H9 (cell line): Measurements from ENCODE around the gene MAP3K2. TPM values are rescaled to one million over a fixed set of nuclear protein-coding genes. Genes with fewer than 3 reads are reported as not detected.

Source experiments
- DNase-seq: peaks from one replicate; pipeline ENCODE4 v3.0.0-alpha.2; 2017
- H2AFZ ChIP-seq: one replicate; pipeline ENCODE4 v1.6.1; 2013; ENCODE audit warnings: mild to moderate bottlenecking, low read length, control low read depth, moderate library complexity
- H2AK5ac ChIP-seq: 2 replicates; pipeline ENCODE4 v1.6.1; 2013; ENCODE audit warnings: low read length, control low read depth, mixed read lengths; ENCODE audit not compliant: insufficient read length
- H2BK120ac ChIP-seq: one replicate; pipeline ENCODE4 v1.6.1; 2013; ENCODE audit warnings: low read depth, mild to moderate bottlenecking, low read length, control low read depth, inconsistent platforms; ENCODE audit not compliant: poor library complexity, severe bottlenecking
- H2BK12ac ChIP-seq: 2 replicates; pipeline ENCODE4 v1.6.1; 2013; ENCODE audit warnings: low read length, control low read depth, mixed read lengths, low read depth; ENCODE audit not compliant: insufficient read length
- H2BK15ac ChIP-seq: 2 replicates; pipeline ENCODE4 v1.6.1; 2013; ENCODE audit warnings: low read depth, low read length, control low read depth
- H2BK20ac ChIP-seq: one replicate; pipeline ENCODE4 v1.6.1; 2013; ENCODE audit warnings: low read depth, mild to moderate bottlenecking, low read length, control low read depth, inconsistent platforms; ENCODE audit not compliant: poor library complexity, severe bottlenecking
- H2BK5ac ChIP-seq: 2 replicates; pipeline ENCODE4 v1.6.1; 2013; ENCODE audit warnings: low read length, control low read depth, mixed read lengths; ENCODE audit not compliant: insufficient read length
- H3K14ac ChIP-seq: 2 replicates; pipeline ENCODE4 v1.6.1; 2013; ENCODE audit warnings: low read length, control low read depth; ENCODE audit not compliant: insufficient read depth
- H3K18ac ChIP-seq: 2 replicates; pipeline ENCODE4 v1.6.1; 2013; ENCODE audit warnings: low read depth, mild to moderate bottlenecking, mixed read lengths, low read length, control low read depth; ENCODE audit not compliant: insufficient read length
- H3K23ac ChIP-seq: 2 replicates; pipeline ENCODE4 v1.6.1; 2013; ENCODE audit warnings: low read length, control low read depth, mixed read lengths, low read depth; ENCODE audit not compliant: insufficient read length
- H3K23me2 ChIP-seq: 2 replicates; pipeline ENCODE4 v1.6.1; 2013; ENCODE audit warnings: low read depth, mild to moderate bottlenecking, mixed read lengths, low read length, control low read depth; ENCODE audit not compliant: insufficient read length, poor library complexity, severe bottlenecking
- H3K27ac ChIP-seq: 2 replicates; pipeline ENCODE4 v1.5.1; 2013; ENCODE audit warnings: low read length, control low read depth, mixed read lengths, low read depth; ENCODE audit not compliant: insufficient read length
- H3K27me3 ChIP-seq: 2 replicates; pipeline ENCODE4 v1.6.1; 2013; ENCODE audit warnings: low read length, control low read depth, inconsistent platforms; ENCODE audit not compliant: insufficient read depth
- H3K4ac ChIP-seq: 2 replicates; pipeline ENCODE4 v1.6.1; 2013; ENCODE audit warnings: low read depth, mild to moderate bottlenecking, control low read depth, inconsistent platforms, low read length, moderate library complexity
- H3K4me1 ChIP-seq: 2 replicates; pipeline ENCODE4 v1.6.1; 2013; ENCODE audit warnings: low read length, control low read depth, inconsistent platforms; ENCODE audit not compliant: insufficient read depth
- H3K4me2 ChIP-seq: 2 replicates; pipeline ENCODE4 v1.6.1; 2013; ENCODE audit warnings: low read length, control low read depth, mixed read lengths; ENCODE audit not compliant: insufficient read length, insufficient read depth
- H3K56ac ChIP-seq: 2 replicates; pipeline ENCODE4 v1.6.1; 2013; ENCODE audit warnings: low read depth, mild to moderate bottlenecking, mixed read lengths, low read length, control low read depth; ENCODE audit not compliant: insufficient read length
- H3K79me1 ChIP-seq: 2 replicates; pipeline ENCODE4 v1.6.1; 2013; ENCODE audit warnings: low read depth, mild to moderate bottlenecking, moderate library complexity, low read length, control low read depth, inconsistent platforms; ENCODE audit not compliant: insufficient read depth, poor library complexity, severe bottlenecking
- H3K79me2 ChIP-seq: 2 replicates; pipeline ENCODE4 v1.6.1; 2013; ENCODE audit warnings: low read length, control low read depth, inconsistent platforms; ENCODE audit not compliant: insufficient read depth
- H3K9ac ChIP-seq: 2 replicates; pipeline ENCODE4 v1.6.1; 2013; ENCODE audit warnings: low read length, control low read depth, mixed read lengths; ENCODE audit not compliant: insufficient read length; ENCODE audit errors: extremely low read depth
- H3K9me3 ChIP-seq: one replicate; pipeline ENCODE4 v1.6.1; 2013; ENCODE audit warnings: low read depth, low read length, inconsistent platforms; ENCODE audit not compliant: control insufficient read depth
- H3T11ph ChIP-seq: one replicate; pipeline ENCODE4 v1.6.1; 2013; ENCODE audit warnings: mild to moderate bottlenecking, low read length, control low read depth, inconsistent platforms
- H4K20me1 ChIP-seq: one replicate; pipeline ENCODE4 v1.6.1; 2013; ENCODE audit not compliant: control insufficient read depth, insufficient read length, insufficient read depth
- H4K5ac ChIP-seq: 2 replicates; pipeline ENCODE4 v1.6.1; 2013; ENCODE audit warnings: low read depth, mild to moderate bottlenecking, mixed read lengths, low read length, control low read depth; ENCODE audit not compliant: insufficient read length
- H4K8ac ChIP-seq: replicated peaks from 2 replicates; pipeline ENCODE4 v1.6.1; 2013; ENCODE audit warnings: low read length, control low read depth, mixed read lengths, low read depth; ENCODE audit not compliant: insufficient read length
- H4K91ac ChIP-seq: 2 replicates; pipeline ENCODE4 v1.6.1; 2013; ENCODE audit warnings: low read depth, mild to moderate bottlenecking, moderate library complexity, mixed read lengths, low read length, control low read depth; ENCODE audit not compliant: insufficient read length
- H3K27ac Mint-ChIP-seq, 3 experiments: 2 replicates in 2 of 3; 3 replicates in 1 of 3; pipeline ENCODE4 v1.8.0; 2020 to 2021; ENCODE audit warnings: mixed read lengths in 3 of 3, mild to moderate bottlenecking in 1 of 3, moderate library complexity in 1 of 3
- H3K27me3 Mint-ChIP-seq: 2 replicates; pipeline ENCODE4 v1.8.0; 2021; ENCODE audit warnings: low read depth, mild to moderate bottlenecking, moderate library complexity, mixed read lengths
- H3K36me3 Mint-ChIP-seq, 3 experiments: 2 replicates in 2 of 3; 3 replicates in 1 of 3; pipeline ENCODE4 v1.8.0; 2020 to 2021; ENCODE audit warnings: low read depth in 3 of 3, mixed read lengths in 3 of 3; ENCODE audit not compliant: insufficient read depth in 1 of 3
- H3K4me1 Mint-ChIP-seq, 2 experiments: 2 replicates each; pipeline ENCODE4 v1.8.0; 2020; ENCODE audit warnings: mixed read lengths in 2 of 2
- H3K4me3 Mint-ChIP-seq, 2 experiments: 2 replicates in 1 of 2; 3 replicates in 1 of 2; pipeline ENCODE4 v1.8.0; 2020 to 2021; ENCODE audit warnings: mild to moderate bottlenecking in 2 of 2, mixed read lengths in 2 of 2, moderate library complexity in 1 of 2
- H3K9me3 Mint-ChIP-seq, 2 experiments: 2 replicates in 1 of 2; 3 replicates in 1 of 2; pipeline ENCODE4 v1.8.0; 2020; ENCODE audit warnings: mild to moderate bottlenecking in 2 of 2, mixed read lengths in 2 of 2, moderate library complexity in 1 of 2
- WGBS: extraction: QIAGEN DNeasy Blood & Tissue Kit; methylation state at CpG from one replicate; pipeline ENCODE4 v1.1.7; 2013; ENCODE audit warnings: missing lambda C conversion rate, low lambda C conversion rate, mixed read lengths; ENCODE audit not compliant: insufficient read length; ENCODE audit errors: extremely low coverage; 5-methylcytosine and 5-hydroxymethylcytosine counted together
- total RNA-seq: library from RNA; stranded (reverse); gene quantifications from 2 replicates; pipeline ENCODE4 v1.2.1, GENCODE V29; 2021
- TF ChIP-seq, protein P1 (sequence below): fragments of 200-600 bp; sonication (generic); conservative IDR thresholded peaks from 3 replicates; pipeline ENCODE4 v1.8.0; 2021; ENCODE audit warnings: antibody characterized with exemption, mild to moderate bottlenecking

MAP3K2 gene
- total RNA-seq, 1 experiment from 2014 or later = 25.8 TPM

DNA sequence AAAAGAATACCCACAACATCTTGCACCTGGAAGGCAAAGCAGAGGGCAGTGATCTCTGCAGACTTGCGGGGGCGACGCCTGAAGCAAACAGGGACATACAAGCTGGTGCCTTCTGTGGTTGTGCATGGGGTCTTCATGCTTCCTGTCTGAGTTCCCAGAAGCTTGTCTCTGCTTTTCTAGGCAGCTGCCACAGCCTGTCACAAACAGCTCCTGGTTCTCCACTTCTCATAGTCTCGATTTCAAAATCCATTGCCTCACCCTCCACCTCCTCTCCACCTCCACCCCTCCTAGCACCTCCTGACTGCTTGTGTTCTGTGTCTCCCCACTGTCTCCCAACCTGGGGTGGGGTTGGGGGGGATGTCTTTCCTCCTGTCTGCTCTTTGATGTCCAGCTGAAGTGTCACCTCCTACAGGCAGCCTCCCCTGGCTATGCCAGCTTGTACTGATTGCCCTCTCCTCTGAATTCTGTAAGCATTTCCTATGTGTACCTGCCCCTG lies 28.8 kb upstream of the MAP3K2 start:
- Histone ChIP-seq H3K9ac (no peak overlapping the region), H3K56ac (no peak overlapping the region), H3K4ac (no peak overlapping the region), H4K8ac (no peak overlapping the region), H2AK5ac (no peak overlapping the region), H3K14ac (no peak overlapping the region), H3K18ac (no peak overlapping the region), H3K4me1 (no peaks in the 10 kb centered on the region), H4K91ac (no peak overlapping the region), H2BK15ac (no peak overlapping the region), H3K27me3 (peaks cover 4% of the 10 kb centered on the region; the same call in 1 of the 2 replicates), H3K9me3 (no peaks in the 10 kb centered on the region), H2AFZ (no peak overlapping the region), H3K4me2 (peak overlapping the region; percentile 12), H3T11ph (no peak overlapping the region), H3K79me1 (no peaks in the 10 kb centered on the region), H3K79me2 (no peaks in the 10 kb centered on the region), H3K23me2 (peaks cover 6% of the 10 kb centered on the region), H4K20me1 (no peaks in the 10 kb centered on the region), H3K23ac (no peak overlapping the region), H4K5ac (no peak overlapping the region), H3K27ac (no peak overlapping the region), H2BK5ac (no peak overlapping the region), H2BK12ac (no peak overlapping the region), H2BK20ac (no peak overlapping the region), H2BK120ac (no peak overlapping the region)
- Mint-ChIP-seq H3K27me3 (peaks cover 75% of the 10 kb centered on the region), H3K9me3 (peaks cover 4% of the 10 kb centered on the region in 2 experiments; a peak in 3 of 5 replicates), H3K4me1 (peaks cover 10% of the 10 kb centered on the region in 2 experiments), H3K36me3 (peaks cover 0 to 16% (median 4%) of the 10 kb centered on the region in 3 experiments; a peak in 3 of 7 replicates), H3K27ac (no peak overlapping the region; a peak in 1 of 7 replicates), H3K4me3 (peak overlapping the region; percentile 51 to 68)
- DNase-seq = no peak
- TF ChIP-seq, protein P1, sequence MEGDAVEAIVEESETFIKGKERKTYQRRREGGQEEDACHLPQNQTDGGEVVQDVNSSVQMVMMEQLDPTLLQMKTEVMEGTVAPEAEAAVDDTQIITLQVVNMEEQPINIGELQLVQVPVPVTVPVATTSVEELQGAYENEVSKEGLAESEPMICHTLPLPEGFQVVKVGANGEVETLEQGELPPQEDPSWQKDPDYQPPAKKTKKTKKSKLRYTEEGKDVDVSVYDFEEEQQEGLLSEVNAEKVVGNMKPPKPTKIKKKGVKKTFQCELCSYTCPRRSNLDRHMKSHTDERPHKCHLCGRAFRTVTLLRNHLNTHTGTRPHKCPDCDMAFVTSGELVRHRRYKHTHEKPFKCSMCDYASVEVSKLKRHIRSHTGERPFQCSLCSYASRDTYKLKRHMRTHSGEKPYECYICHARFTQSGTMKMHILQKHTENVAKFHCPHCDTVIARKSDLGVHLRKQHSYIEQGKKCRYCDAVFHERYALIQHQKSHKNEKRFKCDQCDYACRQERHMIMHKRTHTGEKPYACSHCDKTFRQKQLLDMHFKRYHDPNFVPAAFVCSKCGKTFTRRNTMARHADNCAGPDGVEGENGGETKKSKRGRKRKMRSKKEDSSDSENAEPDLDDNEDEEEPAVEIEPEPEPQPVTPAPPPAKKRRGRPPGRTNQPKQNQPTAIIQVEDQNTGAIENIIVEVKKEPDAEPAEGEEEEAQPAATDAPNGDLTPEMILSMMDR = no peak
- no CpG with 5 or more reads among the region's 4 CpGs for WGBS
